Tibial nerve (tissue), 4 donors: Measurements from ENCODE around the gene ERV3-1.
"Not testable (repeated sequence)": the region's sequence is repeated elsewhere in the genome, so short reads cannot be mapped to it uniquely, and the experiment has no call there.

Source experiments
- EP300 ChIP-seq, 2 donors: sonication (generic); formaldehyde crosslinking; IDR thresholded peaks; one replicate each; pipeline ENCODE4 v1.6.1; 2017; ENCODE audit warnings: antibody characterized with exemption in 2 of 2, mild to moderate bottlenecking in 1 of 2
- POLR2A ChIP-seq, 2 donors: fragments of 450-650 bp; IDR thresholded peaks; one replicate each; pipeline ENCODE4 v1.6.1; 2017; ENCODE audit warnings: antibody characterized with exemption in 2 of 2, mild to moderate bottlenecking in 2 of 2, moderate library complexity in 2 of 2
- TF ChIP-seq, protein P1 (sequence below), 5 experiments: fragments of 200-600 bp in 3 of 5; fragments of 450-650 bp in 2 of 5; sonication (generic) in 3 of 5; IDR thresholded peaks; one replicate each; pipeline ENCODE4 v1.5.1; 2016 to 2019; ENCODE audit warnings: antibody characterized with exemption in 5 of 5, mild to moderate bottlenecking in 3 of 5, moderate library complexity in 2 of 5

DNA sequence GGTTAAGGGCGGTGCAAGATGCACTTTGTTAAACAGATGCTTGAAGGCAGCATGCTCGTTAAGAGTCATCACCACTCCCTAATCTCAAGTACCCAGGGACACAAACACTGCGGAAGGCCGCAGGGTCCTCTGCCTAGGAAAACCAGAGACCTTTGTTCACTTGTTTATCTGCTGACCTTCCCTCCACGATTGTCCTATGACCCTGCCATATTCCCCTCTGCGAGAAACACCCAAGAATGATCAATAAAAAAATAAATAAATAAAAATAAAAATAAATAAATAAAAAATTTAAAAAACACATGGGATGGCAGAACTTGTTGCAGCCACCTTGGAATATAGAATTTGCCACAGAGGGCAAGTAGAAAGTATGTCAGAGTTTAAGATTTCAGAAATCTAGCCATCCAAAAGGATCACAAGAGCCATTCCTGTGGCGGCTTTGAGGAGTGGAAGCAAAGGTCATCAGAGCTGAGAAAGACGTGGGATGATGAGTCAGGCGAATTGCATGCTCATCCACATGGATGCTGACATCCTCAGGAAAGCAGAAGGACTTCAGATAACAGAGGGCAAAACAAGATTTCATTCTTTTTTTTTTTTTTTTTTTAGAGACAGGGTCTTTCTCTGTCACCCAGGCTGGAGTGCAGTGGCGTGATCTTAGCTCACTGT, 27.8 kb upstream of the ERV3-1 start:
- not testable (repeated sequence) for TF ChIP-seq POLR2A, EP300 (IDR thresholded peaks at IDR 0.05)
- TF ChIP-seq, protein P1, sequence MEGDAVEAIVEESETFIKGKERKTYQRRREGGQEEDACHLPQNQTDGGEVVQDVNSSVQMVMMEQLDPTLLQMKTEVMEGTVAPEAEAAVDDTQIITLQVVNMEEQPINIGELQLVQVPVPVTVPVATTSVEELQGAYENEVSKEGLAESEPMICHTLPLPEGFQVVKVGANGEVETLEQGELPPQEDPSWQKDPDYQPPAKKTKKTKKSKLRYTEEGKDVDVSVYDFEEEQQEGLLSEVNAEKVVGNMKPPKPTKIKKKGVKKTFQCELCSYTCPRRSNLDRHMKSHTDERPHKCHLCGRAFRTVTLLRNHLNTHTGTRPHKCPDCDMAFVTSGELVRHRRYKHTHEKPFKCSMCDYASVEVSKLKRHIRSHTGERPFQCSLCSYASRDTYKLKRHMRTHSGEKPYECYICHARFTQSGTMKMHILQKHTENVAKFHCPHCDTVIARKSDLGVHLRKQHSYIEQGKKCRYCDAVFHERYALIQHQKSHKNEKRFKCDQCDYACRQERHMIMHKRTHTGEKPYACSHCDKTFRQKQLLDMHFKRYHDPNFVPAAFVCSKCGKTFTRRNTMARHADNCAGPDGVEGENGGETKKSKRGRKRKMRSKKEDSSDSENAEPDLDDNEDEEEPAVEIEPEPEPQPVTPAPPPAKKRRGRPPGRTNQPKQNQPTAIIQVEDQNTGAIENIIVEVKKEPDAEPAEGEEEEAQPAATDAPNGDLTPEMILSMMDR (IDR thresholded peaks at IDR 0.05): not testable (repeated sequence)
